ENCODE measurements around the gene MYH9.
"Not testable (repeated sequence)": the region's sequence is repeated elsewhere in the genome, so short reads cannot be mapped to it uniquely, and the experiment has no call there.

Gene MYH9

GRCh38 chr22:36306227-36306626 lies 81.5 kb downstream of the MYH9 start:
- DNase-seq = no peak

DNA sequence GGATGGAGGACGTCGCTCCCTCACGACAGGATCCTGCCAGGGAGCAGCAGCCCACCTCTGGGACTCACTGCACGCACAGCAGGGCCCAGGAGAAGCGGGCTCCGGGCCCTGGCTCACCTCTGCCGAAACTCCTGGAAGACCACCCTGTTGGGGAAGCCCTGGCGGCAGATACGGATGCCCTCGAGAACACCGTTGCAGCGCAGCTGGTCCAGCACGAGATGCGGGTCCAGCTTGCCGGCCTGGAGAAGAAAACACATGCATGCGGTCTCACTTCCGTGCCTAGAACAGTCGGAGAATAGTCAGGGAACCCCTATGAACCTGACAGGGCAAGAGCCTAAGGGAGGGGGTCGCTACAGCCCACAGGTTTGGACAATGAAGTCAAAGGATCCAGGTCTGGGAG lies 82.0 kb downstream of the MYH9 start:
- no peak for DNase-seq

DNA sequence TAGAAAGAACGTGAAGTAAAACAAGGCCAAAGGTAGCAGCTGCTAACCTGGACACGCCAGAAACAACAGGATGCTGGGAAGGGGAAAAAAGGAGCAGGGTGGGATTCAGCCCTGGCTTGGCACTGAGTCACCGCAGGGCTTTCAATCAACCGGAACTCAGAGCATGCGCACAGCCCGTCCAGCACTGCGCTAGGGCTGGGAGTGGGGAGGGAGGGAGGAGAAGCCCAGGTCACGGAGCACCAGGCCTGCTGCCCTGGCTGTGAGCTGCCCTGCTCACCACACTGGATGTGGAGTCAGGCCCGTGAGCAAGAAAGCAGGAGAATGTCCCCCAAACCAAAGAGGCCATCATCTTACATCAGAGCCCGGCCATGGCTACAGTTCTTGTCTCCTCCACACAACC lies 83.3 kb downstream of the MYH9 start:
- DNase-seq = no peak

DNA sequence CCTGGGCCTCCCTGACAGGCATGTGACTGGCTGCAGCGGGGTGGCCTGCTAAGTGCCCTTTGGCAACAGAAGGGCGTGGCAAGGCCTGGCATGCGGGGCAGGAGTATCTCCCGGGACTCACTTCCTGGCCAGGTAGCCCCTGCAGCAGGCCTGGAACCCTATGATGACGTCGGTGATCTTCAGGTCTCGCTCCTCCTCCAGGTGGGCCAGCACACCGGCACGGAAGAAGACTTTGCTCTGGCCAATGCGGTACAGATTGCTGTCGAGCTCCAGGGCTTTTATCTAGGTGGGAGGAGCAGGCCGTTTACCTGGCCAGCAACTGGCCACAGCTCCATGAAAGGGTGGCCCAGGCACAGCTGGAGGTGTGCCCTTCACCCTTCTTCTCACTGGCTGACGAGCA lies 83.9 kb downstream of the MYH9 start:
- DNase-seq = no peak

DNA sequence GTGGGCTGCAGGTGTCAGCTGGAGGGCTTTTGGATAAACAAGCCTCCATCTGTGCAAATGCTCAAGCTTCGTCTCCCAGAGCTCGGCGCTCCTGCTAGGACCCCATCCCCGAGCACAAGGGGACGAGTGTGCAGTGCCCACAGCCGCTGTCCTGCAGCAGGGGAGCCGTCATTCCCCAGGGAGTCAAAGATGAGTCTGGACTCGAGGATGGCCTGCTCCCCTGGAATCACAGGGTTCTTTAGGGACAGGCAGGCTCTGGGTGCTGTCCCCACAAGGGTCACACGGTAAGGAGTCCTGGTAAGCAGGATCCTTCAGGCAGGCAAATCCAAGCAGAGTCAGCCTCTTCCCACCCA lies 84.7 kb downstream of the MYH9 start:
- no peak for DNase-seq

DNA sequence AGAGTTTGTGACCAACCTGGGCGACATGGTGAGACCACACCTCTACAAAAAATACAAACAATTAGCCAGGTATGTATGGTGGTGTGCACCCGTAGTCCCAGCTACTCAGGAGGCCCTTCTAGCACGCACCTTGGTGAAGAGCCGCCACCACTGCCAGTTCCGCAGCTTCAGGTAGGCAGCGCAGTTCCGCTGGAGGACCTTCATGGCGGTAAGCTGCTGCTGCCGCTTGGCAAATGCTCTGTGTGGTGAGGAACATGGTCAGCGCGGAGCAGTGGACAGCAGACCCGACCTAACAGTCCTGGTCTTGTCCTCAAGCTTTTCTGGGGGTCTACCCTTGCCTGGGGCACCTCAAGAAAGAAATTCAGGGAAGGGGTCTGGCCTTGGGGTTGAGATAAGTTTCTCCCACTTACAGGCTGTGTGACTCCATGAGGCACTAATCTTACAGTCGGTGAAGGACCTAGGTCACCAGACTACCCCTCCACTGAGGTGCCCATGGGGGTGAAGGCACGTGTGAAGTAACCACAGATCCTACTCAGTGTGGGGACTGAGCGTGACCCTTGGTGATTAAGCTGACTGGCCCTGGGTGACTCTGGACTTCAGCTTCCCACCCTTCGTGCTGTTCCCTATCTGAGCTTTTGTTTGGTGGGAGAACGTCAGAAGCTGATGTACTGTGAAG lies 85.2 kb downstream of the MYH9 start:
- no peak for DNase-seq

GRCh38 chr22:36301851-36302250 lies 85.9 kb downstream of the MYH9 start:
- no peak for DNase-seq

- DNase-seq = peak; percentile 79 to 81
Observed at GRCh38 chr22:36301384-36301828, 86.4 kb downstream of the MYH9 start.

- no peak for DNase-seq
Observed at GRCh38 chr22:36300396-36301212, 87.2 kb downstream of the MYH9 start.

- no peak for DNase-seq
Observed at GRCh38 chr22:36299911-36300310, 87.9 kb downstream of the MYH9 start.

DNA sequence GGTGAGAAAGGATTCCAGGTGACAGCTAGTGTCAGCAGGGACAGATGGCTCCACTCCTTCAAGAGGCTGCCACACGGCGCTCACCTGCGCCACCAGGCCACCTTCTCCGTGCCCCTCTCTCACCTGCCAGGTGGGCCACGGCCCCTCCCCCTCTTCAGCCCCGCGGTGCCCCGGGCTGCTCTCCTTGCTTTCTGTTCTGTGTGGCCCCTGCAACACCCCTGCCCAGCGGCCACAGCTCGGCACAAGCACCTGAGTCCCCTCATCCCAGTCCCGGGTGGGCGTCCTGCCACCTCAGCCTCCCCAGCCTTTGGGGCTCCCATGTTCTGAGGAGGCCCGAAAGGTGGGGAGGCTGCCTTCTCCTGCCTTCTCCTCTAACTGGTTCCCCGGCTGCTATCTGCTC lies 88.5 kb downstream of the MYH9 start:
- DNase-seq = no peak

- no peak for DNase-seq
Observed at GRCh38 chr22:36298601-36299000, 89.2 kb downstream of the MYH9 start.

DNA sequence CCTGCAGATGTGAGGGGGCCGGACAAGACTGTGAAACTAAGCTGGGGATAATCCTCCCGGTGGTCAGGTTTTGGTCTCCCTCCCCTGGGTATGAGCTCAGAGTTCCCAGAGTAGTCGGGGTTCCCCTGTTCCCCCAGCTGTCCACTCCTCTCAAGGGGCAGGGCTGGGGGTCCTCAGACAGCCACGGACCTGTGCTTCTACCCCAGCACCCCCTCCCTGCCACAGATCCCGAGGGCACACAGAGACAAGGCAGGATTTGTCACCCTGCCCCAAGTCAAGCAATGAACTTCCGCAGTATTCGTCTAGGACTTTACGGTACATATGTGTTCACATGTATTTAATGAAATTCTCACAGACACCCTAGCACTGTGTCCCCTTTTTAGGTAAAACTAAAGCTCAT lies 89.6 kb downstream of the MYH9 start:
- no peak for DNase-seq

DNA sequence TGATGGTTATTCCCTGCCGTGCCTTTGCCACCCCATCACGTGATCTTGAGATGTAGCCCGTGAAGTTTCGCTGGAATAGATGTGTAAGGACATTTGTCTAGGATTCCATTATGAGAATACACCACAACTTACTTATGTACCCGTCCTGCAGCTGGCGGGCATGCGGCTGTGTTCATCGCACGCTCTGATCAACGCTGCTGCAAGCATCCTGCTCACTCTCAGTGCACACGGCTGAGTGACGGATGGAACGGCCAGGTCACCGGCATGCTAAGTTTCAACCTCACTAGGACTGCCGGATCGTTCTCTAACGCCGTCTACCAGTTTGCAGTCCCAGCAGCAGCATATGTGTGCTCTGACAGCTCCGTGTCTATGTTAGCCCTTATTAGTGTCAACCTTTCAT lies 90.2 kb downstream of the MYH9 start:
- DNase-seq = no peak

- DNase-seq = no peak
Observed at GRCh38 chr22:36296690-36297089, 91.1 kb downstream of the MYH9 start.

GRCh38 chr22:36295247-36295646 lies 92.5 kb downstream of the MYH9 start:
- DNase-seq = no peak

DNA sequence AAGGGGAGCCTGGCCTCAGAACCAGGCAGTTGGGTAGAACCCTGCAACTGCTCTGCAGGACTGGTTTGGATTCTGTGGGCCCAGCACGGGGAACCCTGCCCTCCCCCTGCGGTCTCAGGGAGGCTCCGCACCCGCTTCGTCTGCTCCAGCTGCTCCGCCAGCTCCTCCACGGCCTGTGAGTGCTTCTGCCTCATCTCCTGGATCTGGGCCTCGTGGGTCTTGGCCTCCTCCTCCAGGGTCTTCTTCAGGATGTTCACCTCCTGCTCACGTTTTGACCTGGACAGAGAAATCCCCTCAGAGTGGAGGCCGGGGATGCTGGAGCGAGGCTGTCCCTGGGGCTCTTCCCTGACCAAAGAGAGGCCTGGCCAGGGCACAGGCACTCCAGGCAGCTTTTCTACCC lies 93.0 kb downstream of the MYH9 start:
- no peak for DNase-seq

DNA sequence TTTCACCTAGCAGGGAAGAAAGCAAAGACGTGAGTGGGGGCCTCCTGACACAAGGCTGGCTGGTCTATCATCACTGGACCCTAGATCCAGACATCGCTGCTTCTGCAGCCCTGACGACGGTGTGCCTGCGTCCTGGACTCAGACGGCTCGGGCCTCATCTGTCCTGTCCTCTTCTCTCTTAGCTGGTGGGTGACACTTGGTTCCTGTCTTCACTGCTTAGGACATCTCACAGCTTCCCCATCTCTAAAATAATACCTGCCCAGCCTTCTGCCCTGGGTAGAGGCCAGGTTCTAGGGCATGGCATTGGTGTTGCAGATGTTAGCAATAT lies 93.5 kb downstream of the MYH9 start:
- DNase-seq = no peak

- no peak for DNase-seq
Observed at GRCh38 chr22:36293606-36294292, 94.0 kb downstream of the MYH9 start.

GRCh38 chr22:36292823-36293530 lies 94.8 kb downstream of the MYH9 start:
- no peak for DNase-seq

GRCh38 chr22:36291831-36292740 lies 95.7 kb downstream of the MYH9 start:
- no peak for DNase-seq

- DNase-seq = not testable (repeated sequence)
Observed at GRCh38 chr22:36290391-36291075, 97.2 kb downstream of the MYH9 start.

All from stimulated activated CD4-positive, alpha-beta T cell treated with anti-CD3 and anti-CD28 coated beads, Interleukin-2, amount 100 ng/mL, for 48 hours (primary cell).